Stimulated activated CD8-positive, alpha-beta memory T cell treated with anti-CD3 and anti-CD28 coated beads, Interleukin-12 subunit alpha, Interleukin-12 subunit beta, amount 100 ng/mL, for 1 hour (primary cell): ENCODE measurements around the gene RB1.
"Not testable (repeated sequence)": the region's sequence is repeated elsewhere in the genome, so short reads cannot be mapped to it uniquely, and the experiment has no call there.

ENCODE experiments used
- DNase-seq: peaks from one replicate; pipeline ENCODE4 v3.0.0-alpha.2; 2020; ENCODE audit warnings: low read depth

The RB1 gene

GRCh38 chr13:48449656-48450055, 146.1 kb downstream of the RB1 start:
- DNase-seq = no peak

DNA sequence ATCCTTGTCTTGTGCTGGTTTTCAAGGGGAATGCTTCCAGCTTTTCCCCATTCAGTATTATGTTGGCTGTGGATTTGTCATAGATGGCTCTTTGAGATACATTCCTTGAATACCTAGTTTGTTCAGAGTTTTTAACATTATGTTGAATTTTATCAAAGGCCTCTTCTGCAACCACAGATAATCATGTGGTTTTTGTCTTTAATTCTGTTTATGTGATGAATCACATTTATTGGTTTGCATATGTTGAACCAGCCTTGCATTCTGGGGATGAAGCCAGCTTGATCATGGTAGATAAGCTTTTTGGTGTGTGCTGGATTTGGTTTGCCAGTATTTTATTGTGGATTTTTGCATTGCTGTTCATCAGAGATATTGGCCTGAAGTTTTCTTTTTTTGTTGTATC, 147.6 kb downstream of the RB1 start:
- not testable (repeated sequence) for DNase-seq

DNA sequence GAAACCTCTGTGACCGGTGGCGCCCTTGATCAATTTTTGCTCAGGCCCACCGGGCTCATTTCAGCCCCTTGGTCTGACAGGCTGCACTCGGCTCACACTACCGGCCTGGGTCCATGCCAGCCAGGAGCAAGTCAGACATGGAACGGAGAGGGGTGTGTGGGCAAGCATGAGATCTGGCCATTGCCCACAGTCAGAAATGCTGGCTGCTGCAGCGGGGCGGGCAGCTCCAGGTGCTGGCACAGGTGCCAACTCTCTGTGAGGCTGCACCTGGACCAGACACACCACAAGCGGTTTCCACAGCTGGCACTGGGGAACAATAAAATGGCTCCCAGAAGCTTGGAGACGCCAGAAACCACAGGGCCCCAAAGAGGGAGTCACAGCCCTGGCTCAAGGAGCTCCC, 153.0 kb downstream of the RB1 start:
- no peak for DNase-seq

DNA sequence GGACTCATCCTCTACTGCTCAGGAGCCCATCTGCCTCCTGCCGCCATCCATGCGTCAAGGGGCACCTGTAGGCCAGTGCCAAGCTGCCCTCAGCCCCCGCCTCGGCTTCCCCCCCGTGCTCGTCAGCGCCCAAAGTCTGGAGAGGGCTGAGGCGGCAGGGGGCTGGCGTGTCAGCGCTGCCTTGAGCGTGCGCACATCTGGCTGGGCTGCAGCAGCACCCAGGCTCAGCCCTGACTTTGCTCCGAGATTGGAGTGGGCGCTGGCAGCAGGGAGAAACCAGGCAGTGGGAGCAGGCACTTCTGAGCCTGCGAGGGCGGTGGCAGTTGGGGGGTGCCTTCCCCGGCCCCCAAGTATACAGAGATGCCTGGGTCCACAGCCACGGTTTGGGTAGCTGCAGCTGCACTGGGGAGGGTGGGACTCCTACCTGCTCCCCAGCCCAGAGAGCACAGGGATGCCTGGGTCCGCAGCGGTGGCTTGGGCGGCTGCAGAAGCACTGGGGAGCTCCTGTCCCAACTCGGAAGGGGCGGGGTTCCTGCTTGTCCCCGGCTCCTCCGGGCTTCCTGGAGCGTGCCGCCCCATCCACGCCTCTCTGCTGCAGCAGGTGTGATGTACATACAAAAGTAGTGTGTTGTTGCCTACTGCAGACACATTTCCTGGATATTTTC, 154.2 kb downstream of the RB1 start:
- DNase-seq = no peak

- no peak for DNase-seq
These were observed 171.7 kb downstream of the RB1 start for GRCh38 chr13:48475230-48475629.

- no peak for DNase-seq
These were observed 172.7 kb downstream of the RB1 start for GRCh38 chr13:48476215-48476614.

DNA sequence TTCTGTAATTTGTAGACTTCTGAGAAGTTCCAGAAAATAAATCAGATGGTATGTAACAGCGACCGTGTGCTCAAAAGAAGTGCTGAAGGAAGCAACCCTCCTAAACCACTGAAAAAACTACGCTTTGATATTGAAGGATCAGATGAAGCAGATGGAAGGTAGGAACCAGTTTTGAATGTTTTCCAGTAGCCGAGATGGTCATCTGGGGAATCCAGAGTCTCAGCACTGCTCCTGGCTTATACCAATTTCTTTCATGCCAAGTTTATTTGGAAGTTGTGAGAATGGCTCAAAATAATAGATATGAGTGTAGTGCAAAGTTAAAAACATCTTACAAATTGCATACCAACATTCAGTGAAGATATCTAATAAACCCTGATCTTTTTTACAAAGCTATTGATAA, 173.1 kb downstream of the RB1 start:
- no peak for DNase-seq

DNA sequence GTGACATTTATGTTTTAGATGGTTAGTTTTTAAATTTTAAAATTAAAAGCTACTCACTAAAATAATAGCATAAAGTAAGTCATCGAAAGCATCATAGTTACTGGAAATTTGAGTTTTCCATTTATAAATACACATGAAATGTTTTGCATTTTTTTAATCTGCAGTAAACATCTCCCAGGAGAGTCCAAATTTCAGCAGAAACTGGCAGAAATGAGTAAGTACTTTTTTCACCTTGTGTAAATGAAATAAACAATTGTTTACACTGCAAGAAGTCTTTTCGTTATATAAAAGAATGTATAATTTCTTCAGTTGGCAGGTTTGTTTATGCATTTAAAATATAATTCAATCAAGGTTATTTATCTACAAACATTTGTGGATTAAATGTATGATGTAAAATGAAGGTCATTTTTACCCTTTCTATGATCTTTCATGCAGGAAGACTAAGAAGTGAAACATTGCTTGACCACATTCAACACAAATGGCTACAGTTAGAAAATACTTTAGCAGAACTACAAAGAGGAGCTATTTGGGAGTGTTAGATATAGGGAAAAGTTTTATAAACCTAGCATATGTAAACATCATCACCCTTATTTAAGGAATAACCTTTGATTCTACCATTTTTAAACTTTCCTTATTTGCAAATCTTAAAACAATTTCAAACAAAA, 173.8 kb downstream of the RB1 start:
- DNase-seq = no peak

DNA sequence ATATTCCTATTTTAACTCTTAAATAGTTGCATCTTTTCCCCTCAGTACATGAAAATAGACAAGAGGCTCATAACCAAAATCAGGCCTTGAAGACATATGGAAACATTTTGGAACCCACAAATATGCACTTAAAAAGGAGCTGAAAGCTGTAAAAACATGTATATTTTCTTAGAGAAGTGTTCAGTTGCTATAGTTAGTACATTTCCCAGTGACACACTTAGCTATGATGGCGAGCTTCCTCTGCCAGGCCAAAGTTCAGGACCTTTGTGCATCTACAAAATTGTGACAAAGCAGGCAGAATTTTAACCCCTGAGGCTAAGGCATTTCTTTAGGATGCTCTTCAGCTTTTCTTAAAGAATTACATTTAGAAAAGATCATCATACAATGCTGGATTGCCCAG, 174.8 kb downstream of the RB1 start:
- no peak for DNase-seq

GRCh38 chr13:48483575-48483974, 180.0 kb downstream of the RB1 start:
- no peak for DNase-seq

- no peak for DNase-seq
These were observed 181.9 kb downstream of the RB1 start for GRCh38 chr13:48485432-48485831.

DNA sequence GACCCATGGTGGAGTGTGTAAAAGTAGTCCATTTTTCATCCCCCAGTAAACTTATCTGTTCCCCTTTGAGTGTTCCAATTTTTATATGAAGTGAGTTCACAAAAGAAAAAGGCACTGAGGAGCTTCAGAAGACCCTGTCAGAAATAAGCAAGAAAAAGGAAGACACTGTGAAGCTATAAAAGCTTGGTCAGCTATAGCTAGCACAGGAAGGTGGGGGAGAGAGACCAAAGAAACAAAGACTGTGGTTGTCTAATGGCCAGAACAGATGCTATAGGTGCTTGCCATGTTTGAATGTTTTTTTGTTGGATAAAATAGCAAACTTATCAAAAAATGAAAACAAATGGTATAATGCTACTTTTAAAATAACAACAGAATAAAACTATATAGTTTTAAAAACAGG, 182.8 kb downstream of the RB1 start:
- DNase-seq = no peak

GRCh38 chr13:48486836-48487235, 183.3 kb downstream of the RB1 start:
- DNase-seq = no peak

GRCh38 chr13:48487968-48488367, 184.4 kb downstream of the RB1 start:
- no peak for DNase-seq

- DNase-seq = no peak
These were observed 185.4 kb downstream of the RB1 start for GRCh38 chr13:48488995-48489394.

- no peak for DNase-seq
These were observed 186.1 kb downstream of the RB1 start for GRCh38 chr13:48489666-48490065.

- DNase-seq = no peak
These were observed 186.7 kb downstream of the RB1 start for GRCh38 chr13:48490241-48490640.

GRCh38 chr13:48491423-48492095, 188.0 kb downstream of the RB1 start:
- DNase-seq = no peak

GRCh38 chr13:48492096-48492440, 188.5 kb downstream of the RB1 start:
- no peak for DNase-seq

GRCh38 chr13:48492470-48493065, 189.0 kb downstream of the RB1 start:
- DNase-seq = peak; percentile 39

GRCh38 chr13:48493066-48493765, 189.7 kb downstream of the RB1 start:
- no peak for DNase-seq

DNA sequence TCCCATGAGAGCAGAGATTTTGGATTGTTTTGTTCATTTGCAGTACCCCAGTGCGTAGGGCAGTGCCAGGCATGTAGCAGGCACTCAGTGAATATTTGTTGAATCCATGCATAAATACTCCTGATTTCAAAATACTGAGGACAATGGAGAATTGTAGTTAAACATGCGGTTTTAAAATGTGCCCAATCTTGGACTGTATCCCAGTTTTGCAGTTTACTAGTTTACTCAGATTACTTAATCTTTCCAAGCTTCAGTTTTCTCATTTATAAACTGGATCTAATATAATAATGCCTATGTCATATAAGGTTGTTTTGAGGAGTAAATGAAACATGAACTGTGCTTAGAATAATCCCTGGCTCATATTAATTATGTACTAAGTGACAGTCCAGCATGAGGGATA, 190.3 kb downstream of the RB1 start:
- no peak for DNase-seq

- no peak for DNase-seq
These were observed 191.3 kb downstream of the RB1 start for GRCh38 chr13:48494874-48495273.
